Inflammatory macrophage treated with lipopolysaccharide for 4 hours (primary cell): ENCODE results near the gene FAM222A.

ENCODE experiments used
- DNase-seq: peaks from one replicate; pipeline ENCODE4 v3.0.0-alpha.2; 2020

Gene FAM222A

GRCh38 chr12:109762071-109762672 lies 48.5 kb downstream of the FAM222A start:
- no peak for DNase-seq

GRCh38 chr12:109762673-109763191 lies 49.1 kb downstream of the FAM222A start:
- DNase-seq, result no peak

- DNase-seq, result peak; percentile 95
Observed at GRCh38 chr12:109763201-109763841, 49.7 kb downstream of the FAM222A start.

DNA sequence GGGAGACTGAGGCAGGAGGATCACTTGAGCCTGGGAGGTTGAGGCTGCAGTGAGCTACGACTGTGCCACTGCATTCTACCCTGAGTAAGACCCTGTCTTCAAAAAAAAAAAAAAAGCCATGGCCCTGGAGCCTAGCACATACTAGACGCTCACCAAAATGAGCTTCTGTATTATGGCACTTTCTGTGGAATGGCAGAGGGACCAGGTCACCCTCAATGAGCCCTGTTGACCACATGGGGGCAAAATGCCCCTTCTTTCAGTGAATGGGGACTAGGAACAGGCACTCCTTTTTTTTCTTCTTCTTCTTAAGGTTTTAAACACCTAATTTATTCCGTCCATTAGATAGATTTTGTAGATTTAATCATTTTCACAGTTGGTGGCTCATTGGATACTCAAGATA lies 50.5 kb downstream of the FAM222A start:
- no peak for DNase-seq

- no peak for DNase-seq
Observed at GRCh38 chr12:109764776-109765445, 51.3 kb downstream of the FAM222A start.

DNA sequence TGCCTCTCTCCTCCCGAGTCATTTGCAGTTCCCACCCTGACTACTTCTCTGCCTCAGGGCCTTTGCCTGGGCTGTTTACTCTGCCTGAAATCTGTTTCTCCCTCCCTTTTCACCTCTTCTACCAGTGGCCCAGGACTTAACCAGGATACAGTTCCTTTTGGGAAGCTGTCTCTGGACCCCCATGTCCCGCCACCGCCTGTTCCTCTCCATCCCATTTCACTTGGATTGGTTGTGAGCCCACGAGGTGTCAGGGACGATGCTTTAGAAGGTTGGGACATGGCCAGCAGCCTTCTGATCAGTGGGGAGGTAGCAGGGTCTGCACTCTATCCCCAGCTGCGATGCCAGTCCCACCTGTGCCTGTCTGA lies 51.8 kb downstream of the FAM222A start:
- no peak for DNase-seq

DNA sequence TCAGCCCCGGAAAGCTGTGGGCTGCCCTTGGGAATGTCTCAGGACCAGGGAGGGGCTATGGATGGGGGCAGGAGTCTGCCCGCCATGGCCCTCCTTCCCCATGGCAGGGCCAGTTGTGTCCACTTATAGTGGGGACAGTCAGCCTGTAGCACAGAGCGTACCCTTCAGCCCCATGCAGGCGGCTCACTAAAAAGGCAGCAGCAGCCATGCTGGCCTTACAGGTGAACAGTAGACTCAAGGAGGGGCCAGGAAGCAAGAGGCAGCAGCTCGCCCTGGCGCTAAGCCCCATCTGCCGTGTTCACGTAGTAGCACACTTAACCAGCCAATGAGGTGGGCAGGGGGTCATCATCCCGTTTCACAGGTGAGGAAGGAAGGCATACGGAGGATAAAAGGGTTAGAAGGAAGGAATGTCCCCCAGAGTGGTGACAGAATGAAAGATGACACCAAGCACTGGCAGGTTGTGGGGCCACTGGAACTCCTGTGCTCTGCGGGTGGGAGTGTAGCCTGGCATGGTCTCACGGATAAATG lies 52.7 kb downstream of the FAM222A start:
- no peak for DNase-seq

DNA sequence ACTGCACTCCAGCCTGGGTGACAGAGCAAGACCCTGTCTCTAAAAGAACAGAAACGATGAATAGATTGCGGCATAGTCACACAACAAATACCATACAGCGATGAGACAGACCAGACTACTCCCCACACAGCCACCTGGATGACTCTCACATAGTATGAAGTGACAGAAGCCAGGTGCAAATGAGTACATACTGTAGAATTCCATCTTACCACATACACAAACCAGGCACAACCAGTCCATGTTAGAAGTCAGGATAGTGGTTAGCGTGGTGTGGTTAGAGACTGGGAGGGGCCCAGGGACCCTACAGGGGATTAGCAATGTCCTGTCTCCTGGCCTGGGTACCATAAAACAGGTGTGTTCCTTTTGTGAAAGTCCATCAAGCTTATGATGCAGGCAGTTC lies 53.8 kb downstream of the FAM222A start:
- DNase-seq, result no peak

GRCh38 chr12:109767991-109768900 lies 54.6 kb downstream of the FAM222A start:
- DNase-seq, result no peak

GRCh38 chr12:109768901-109769670 lies 55.5 kb downstream of the FAM222A start:
- DNase-seq, result no peak

GRCh38 chr12:109770104-109770860 lies 56.7 kb downstream of the FAM222A start:
- no peak for DNase-seq

- DNase-seq, result no peak
Observed at GRCh38 chr12:109770861-109771670, 57.4 kb downstream of the FAM222A start.

- no peak for DNase-seq
Observed at GRCh38 chr12:109771746-109772621, 58.4 kb downstream of the FAM222A start.

DNA sequence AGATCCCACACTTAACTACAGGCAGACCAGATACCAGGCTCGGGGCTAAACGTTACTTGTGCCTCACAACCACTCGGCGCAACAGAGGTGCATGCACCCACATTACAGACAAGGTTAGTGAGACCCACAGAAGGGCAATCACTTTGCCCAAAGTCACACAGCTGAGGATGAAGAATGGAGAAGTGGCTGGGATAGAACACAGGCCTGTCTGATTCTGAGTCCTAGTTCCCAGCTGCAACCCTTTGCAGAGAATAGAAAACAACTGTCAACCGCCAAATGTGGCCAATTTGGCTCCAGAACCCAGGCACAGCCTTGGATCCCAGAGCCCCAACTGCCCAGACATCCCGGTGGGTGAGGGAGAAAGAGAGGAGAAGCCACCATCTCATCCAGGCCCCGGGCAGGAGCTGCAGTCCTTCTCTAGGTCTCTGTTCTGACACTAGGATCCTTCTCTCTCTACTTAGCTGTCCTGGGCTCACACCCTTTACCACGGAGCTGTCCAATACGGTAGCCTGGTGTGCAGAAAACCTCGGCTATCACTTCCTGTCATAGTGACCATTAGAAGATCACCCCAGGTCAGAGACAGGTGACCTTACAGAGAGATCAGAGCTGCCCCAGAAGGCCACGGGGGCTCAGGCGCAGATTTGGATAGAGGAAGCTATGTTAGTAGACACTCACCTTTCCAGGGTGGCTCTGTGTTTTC lies 59.1 kb downstream of the FAM222A start:
- no peak for DNase-seq

DNA sequence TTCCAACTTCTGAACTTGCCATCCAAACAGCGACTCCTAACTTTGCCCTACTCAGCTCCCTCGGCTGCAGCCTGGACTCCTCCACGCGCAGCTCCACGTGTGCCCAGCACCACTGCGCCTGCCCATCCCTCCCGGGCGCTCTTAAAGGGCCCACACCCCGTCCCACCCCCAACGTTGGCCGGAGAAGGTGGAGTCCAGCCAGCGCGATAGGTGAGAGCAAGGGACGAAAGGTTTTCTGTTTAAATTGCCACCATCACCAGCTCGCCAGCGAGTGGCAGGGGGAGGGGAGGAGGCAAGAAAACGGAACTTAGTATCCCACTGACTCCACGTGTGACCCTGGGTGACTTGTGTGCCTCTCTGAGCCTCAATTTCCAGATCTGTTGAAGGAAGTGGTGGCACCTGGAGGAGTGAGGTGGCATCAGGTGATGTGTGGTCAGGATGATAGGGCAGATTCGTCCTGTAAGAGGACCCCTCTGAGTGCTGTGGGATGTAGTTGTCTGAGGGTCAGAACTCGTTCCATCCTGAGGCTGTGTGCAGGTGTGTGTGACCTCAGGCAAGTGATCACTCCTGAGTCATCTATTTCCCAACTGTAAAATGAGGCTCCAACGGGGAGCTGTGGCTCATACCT lies 59.9 kb downstream of the FAM222A start:
- no peak for DNase-seq

- peak; percentile 55 for DNase-seq
Observed at GRCh38 chr12:109775172-109775881, 61.7 kb downstream of the FAM222A start.

GRCh38 chr12:109776624-109777023 lies 63.0 kb downstream of the FAM222A start:
- DNase-seq, result no peak
